ENCODE data around the gene OTOP3. TPM values are rescaled to one million over a fixed set of nuclear protein-coding genes. Genes with fewer than 3 reads are reported as not detected.

The OTOP3 gene
- polyA plus RNA-seq, 1 donor (not counting 4 experiments of a cell fraction or from before 2014, with no cell fraction given) = 0.03 TPM

- FAIRE-seq (no peak), DNase-seq (ENCODE audit: low read depth, low spot score) (no peak)
- dilution Hi-C loops (cut with MboI; ENCODE audit: extremely low pct_ligation_motif_present, low sequenced_read_pairs) = no loop called here
- Histone ChIP-seq H3K4me1 (ENCODE audit: control insufficient read depth, extremely low read depth, insufficient read depth, low read length) (no peaks in the 10 kb centered on the region), H3K9ac (ENCODE audit: control insufficient read depth, extremely low read depth, insufficient read depth, low read length) (no peak overlapping the region), H3K9me1 (ENCODE audit: control insufficient read depth, extremely low read depth, insufficient read depth, low read length) (no peaks in the 10 kb centered on the region), H3K36me3 (ENCODE audit: control insufficient read depth in 2 of 2, extremely low read depth in 1 of 2, insufficient read depth in 2 of 2, low read length in 2 of 2) (no peaks in the 10 kb centered on the region), H3K27ac (ENCODE audit: control insufficient read depth, insufficient read depth, low read length) (no peak overlapping the region), H3K4me2 (ENCODE audit: control insufficient read depth, extremely low read depth, insufficient read depth, low read depth, low read length) (no peak overlapping the region), H3K79me2 (ENCODE audit: control insufficient read depth, insufficient read depth, low read length) (no peaks in the 10 kb centered on the region), H3K9me3 (ENCODE audit: control insufficient read depth, low read depth, low read length) (peaks cover 3% of the 10 kb centered on the region), H2AFZ (ENCODE audit: control insufficient read depth, low read length) (no peak overlapping the region), H3K27me3 (ENCODE audit: control insufficient read depth, extremely low read depth, insufficient read depth, low read length) (peaks cover 6% of the 10 kb centered on the region), H4K20me1 (ENCODE audit: control insufficient read depth, extremely low read depth, insufficient read depth, low read length) (no peaks in the 10 kb centered on the region), H3K4me3 (ENCODE audit: control insufficient read depth in 2 of 3, extremely low read depth in 1 of 3, insufficient read depth in 2 of 3, low read depth in 1 of 3, low read length in 3 of 3) (no peak overlapping the region)
- TF ChIP-seq CTCF (optimal IDR thresholded peaks at IDR 0.05 in 1 of 3, IDR thresholded peaks at IDR 0.05 in 1 of 3, conservative IDR thresholded peaks at IDR 0.05 in 1 of 3; ENCODE audit: extremely low read depth in 1 of 3, insufficient read depth in 2 of 3, low read length in 3 of 3) (no peak), EZH2 (IDR thresholded peaks at IDR 0.05; ENCODE audit: low read length) (no peak)
Observed at GRCh38 chr17:74952431-74953133, 16.9 kb downstream of the OTOP3 start.

GRCh38 chr17:74953134-74953687, 17.5 kb downstream of the OTOP3 start:
- no peak overlapping the region for H3K27ac ChIP-seq (ENCODE audit: control insufficient read depth, insufficient read depth, low read length)
- H3K9me1 ChIP-seq (ENCODE audit: control insufficient read depth, extremely low read depth, insufficient read depth, low read length) = no peaks in the 10 kb centered on the region
- H3K27me3 ChIP-seq (ENCODE audit: control insufficient read depth, extremely low read depth, insufficient read depth, low read length) = peaks cover 6% of the 10 kb centered on the region
- TF ChIP-seq EZH2 (IDR thresholded peaks at IDR 0.05; ENCODE audit: low read length) (no peak), CTCF (optimal IDR thresholded peaks at IDR 0.05 in 1 of 3, IDR thresholded peaks at IDR 0.05 in 1 of 3, conservative IDR thresholded peaks at IDR 0.05 in 1 of 3; ENCODE audit: extremely low read depth in 1 of 3, insufficient read depth in 2 of 3, low read length in 3 of 3) (no peak)
- H3K4me3 ChIP-seq (ENCODE audit: control insufficient read depth in 2 of 3, extremely low read depth in 1 of 3, insufficient read depth in 2 of 3, low read depth in 1 of 3, low read length in 3 of 3) = no peak overlapping the region
- H3K79me2 ChIP-seq (ENCODE audit: control insufficient read depth, insufficient read depth, low read length) = no peaks in the 10 kb centered on the region
- FAIRE-seq = no peak
- H3K4me2 ChIP-seq (ENCODE audit: control insufficient read depth, extremely low read depth, insufficient read depth, low read depth, low read length) = no peak overlapping the region
- no peak overlapping the region for H3K9ac ChIP-seq (ENCODE audit: control insufficient read depth, extremely low read depth, insufficient read depth, low read length)
- peaks cover 3% of the 10 kb centered on the region for H3K9me3 ChIP-seq (ENCODE audit: control insufficient read depth, low read depth, low read length)
- DNase-seq (ENCODE audit: low read depth, low spot score) = no peak
- dilution Hi-C loops (cut with MboI; ENCODE audit: extremely low pct_ligation_motif_present, low sequenced_read_pairs) = no loop called here
- H4K20me1 ChIP-seq (ENCODE audit: control insufficient read depth, extremely low read depth, insufficient read depth, low read length) = no peaks in the 10 kb centered on the region
- H2AFZ ChIP-seq (ENCODE audit: control insufficient read depth, low read length) = no peak overlapping the region
- no peaks in the 10 kb centered on the region for H3K4me1 ChIP-seq (ENCODE audit: control insufficient read depth, extremely low read depth, insufficient read depth, low read length)
- no peaks in the 10 kb centered on the region for H3K36me3 ChIP-seq (ENCODE audit: control insufficient read depth in 2 of 2, extremely low read depth in 1 of 2, insufficient read depth in 2 of 2, low read length in 2 of 2)
